ENCODE measurements around the gene PDE2A. TPM values are rescaled to one million over a fixed set of nuclear protein-coding genes. Genes with fewer than 3 reads are reported as not detected.

Gene PDE2A
- total RNA-seq, 1 donor = not detected

- H3K4me3 ChIP-seq (ENCODE audit: low read depth, low read length) = no peak overlapping the region
- TF ChIP-seq, protein P1, sequence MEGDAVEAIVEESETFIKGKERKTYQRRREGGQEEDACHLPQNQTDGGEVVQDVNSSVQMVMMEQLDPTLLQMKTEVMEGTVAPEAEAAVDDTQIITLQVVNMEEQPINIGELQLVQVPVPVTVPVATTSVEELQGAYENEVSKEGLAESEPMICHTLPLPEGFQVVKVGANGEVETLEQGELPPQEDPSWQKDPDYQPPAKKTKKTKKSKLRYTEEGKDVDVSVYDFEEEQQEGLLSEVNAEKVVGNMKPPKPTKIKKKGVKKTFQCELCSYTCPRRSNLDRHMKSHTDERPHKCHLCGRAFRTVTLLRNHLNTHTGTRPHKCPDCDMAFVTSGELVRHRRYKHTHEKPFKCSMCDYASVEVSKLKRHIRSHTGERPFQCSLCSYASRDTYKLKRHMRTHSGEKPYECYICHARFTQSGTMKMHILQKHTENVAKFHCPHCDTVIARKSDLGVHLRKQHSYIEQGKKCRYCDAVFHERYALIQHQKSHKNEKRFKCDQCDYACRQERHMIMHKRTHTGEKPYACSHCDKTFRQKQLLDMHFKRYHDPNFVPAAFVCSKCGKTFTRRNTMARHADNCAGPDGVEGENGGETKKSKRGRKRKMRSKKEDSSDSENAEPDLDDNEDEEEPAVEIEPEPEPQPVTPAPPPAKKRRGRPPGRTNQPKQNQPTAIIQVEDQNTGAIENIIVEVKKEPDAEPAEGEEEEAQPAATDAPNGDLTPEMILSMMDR (IDR thresholded peaks at IDR 0.05; ENCODE audit: insufficient read depth, low read length) = no peak
- no peak for DNase-seq (ENCODE audit: low read depth)
These were observed 34.5 kb downstream of the PDE2A start for GRCh38 chr11:72639502-72640375.

DNA sequence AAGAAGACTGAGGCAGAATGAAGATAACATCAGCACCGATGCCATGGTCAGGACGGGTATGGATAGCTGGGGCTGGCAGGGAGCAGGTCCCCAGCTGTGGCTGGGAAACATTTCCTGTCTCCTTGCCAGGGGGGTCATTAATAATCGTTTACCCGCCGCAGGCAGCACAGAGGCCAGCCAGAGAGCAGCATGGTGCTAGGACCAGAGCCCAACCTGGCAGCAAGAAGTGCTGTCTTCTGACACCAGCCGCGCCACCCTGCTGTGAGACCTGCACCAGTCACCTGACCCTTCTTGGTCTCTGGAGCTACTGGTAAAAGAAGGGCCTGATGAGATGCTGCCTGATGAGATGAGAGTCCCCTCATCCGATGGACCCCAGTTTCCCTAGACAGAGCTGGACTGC lies 36.3 kb downstream of the PDE2A start:
- TF ChIP-seq, protein P1 (IDR thresholded peaks at IDR 0.05; ENCODE audit: insufficient read depth, low read length) = no peak
- no peak overlapping the region for H3K4me3 ChIP-seq (ENCODE audit: low read depth, low read length)

GRCh38 chr11:72637198-72637597 lies 37.0 kb downstream of the PDE2A start:
- no peak for DNase-seq (ENCODE audit: low read depth)
- TF ChIP-seq, protein P1 (IDR thresholded peaks at IDR 0.05; ENCODE audit: insufficient read depth, low read length) = no peak
- H3K4me3 ChIP-seq (ENCODE audit: low read depth, low read length) = no peak overlapping the region

More for the DNA sequence above, 36.3 kb downstream of the PDE2A start:
- no peak for DNase-seq (ENCODE audit: low read depth)

DNA sequence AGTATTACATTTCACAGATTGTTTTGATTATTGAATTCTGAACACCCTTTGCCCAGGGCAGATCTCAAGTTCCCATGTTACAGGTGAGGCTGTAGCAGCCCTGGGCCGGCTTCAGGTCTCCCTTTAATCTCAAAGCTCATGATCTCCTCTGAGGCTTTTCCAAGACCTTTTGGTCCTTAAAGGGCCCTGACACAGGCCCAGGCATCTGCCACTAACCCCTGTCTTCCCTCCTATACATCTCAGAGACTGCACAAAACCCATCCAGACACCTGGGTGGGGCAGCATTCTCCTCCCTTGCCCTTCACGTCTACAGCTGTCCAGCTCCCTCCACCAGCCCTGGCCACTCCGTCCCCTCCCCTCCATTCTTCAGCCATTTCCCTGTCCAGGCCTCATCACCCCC lies 37.8 kb downstream of the PDE2A start:
- no peak overlapping the region for H3K4me3 ChIP-seq (ENCODE audit: low read depth, low read length)
- DNase-seq (ENCODE audit: low read depth) = no peak
- TF ChIP-seq, protein P1 (IDR thresholded peaks at IDR 0.05; ENCODE audit: insufficient read depth, low read length) = no peak

DNA sequence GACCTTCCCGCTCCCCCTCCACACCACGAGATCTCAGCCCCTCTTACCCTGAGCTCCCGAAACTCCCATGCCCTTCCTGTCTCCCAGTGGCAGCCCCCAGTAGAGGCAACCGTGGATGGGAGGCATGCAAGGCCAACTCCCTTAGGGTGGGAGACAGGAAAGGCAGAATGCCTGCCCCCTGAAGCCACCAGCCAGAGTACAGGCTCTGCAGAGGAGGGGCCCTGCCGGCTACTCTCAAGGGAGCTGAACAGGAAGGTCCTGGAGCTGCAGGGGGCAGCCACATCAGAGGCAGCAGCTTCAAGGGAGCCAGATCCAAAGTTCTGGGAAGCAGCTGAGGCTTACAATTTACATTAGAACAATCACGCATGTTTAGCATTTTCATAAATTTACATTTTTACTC lies 38.3 kb downstream of the PDE2A start:
- DNase-seq (ENCODE audit: low read depth) = no peak
- H3K4me3 ChIP-seq (ENCODE audit: low read depth, low read length) = no peak overlapping the region
- TF ChIP-seq, protein P1 (IDR thresholded peaks at IDR 0.05; ENCODE audit: insufficient read depth, low read length) = no peak

- TF ChIP-seq, protein P1 (IDR thresholded peaks at IDR 0.05; ENCODE audit: insufficient read depth, low read length) = no peak
- no peak overlapping the region for H3K4me3 ChIP-seq (ENCODE audit: low read depth, low read length)
- DNase-seq (ENCODE audit: low read depth) = no peak
These were observed 38.8 kb downstream of the PDE2A start for GRCh38 chr11:72635309-72635915.
